GM12801 (cell line): ENCODE data around the gene DLGAP1.

ENCODE experiments used
- TF ChIP-seq, protein P1 (sequence below): IDR thresholded peaks from one replicate; pipeline ENCODE4 v1.5.1; 2011; ENCODE audit warnings: control low read depth; ENCODE audit not compliant: insufficient read length; ENCODE audit errors: extremely low read depth

Gene DLGAP1

DNA sequence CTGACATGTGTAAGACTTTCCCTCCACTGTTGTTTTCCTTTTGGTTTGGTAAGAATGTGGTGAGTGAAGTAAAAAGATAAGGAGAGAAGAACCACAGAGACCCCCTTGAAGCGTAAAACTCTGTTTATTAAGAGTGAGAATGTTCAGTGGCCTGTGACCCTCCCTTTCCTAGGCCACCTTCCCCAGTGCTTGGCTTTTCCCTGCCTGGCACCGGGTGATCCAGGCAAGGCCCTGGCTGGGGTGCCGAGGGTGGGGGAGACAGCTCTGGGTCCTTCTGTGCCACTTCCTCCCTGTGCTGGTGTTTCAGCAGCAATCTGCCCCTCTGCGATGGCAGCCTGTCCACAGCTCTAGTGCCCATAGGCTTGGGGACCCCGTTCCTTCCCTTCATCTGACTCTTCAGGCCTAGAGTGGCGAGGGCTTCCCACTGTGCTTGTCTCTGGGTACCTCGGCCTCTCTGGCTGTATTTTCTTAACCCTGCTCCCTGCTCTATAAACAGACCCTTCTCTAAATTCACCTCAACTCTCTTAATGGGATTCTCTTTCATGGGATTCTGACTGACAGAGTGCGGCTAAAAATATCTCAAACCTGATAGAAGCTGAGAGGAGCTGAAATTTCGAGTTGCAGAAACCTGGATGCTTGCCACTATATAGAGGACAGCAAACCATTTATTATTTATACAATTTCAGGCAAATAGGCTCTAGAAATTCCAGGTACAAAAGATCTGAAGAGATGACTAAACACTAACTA lies 461.0 kb downstream of the DLGAP1 start:
- TF ChIP-seq, protein P1, sequence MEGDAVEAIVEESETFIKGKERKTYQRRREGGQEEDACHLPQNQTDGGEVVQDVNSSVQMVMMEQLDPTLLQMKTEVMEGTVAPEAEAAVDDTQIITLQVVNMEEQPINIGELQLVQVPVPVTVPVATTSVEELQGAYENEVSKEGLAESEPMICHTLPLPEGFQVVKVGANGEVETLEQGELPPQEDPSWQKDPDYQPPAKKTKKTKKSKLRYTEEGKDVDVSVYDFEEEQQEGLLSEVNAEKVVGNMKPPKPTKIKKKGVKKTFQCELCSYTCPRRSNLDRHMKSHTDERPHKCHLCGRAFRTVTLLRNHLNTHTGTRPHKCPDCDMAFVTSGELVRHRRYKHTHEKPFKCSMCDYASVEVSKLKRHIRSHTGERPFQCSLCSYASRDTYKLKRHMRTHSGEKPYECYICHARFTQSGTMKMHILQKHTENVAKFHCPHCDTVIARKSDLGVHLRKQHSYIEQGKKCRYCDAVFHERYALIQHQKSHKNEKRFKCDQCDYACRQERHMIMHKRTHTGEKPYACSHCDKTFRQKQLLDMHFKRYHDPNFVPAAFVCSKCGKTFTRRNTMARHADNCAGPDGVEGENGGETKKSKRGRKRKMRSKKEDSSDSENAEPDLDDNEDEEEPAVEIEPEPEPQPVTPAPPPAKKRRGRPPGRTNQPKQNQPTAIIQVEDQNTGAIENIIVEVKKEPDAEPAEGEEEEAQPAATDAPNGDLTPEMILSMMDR, result no peak

- TF ChIP-seq, protein P1, result no peak
These were observed 469.4 kb downstream of the DLGAP1 start for GRCh38 chr18:3985664-3986063.

DNA sequence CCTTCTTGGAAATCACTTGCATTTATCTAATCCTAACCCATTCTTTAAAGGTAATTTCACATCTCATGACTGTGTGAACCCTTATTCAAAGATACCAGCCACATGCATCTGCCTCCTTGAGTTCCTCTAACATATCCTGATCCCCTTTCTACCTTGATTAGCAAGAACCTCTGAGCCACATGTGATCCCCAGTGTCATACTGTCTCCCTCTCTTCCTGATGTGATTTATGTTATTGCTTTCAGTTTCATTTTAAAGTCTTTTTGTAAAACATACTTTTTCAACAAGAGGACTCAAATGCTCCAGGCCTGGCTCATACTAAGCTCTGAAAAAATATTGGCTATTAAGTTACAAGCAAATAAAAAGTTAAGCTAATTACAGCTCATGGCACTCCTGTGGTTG lies 470.1 kb downstream of the DLGAP1 start:
- TF ChIP-seq, protein P1, result no peak

- TF ChIP-seq, protein P1, result no peak
These were observed 470.8 kb downstream of the DLGAP1 start for GRCh38 chr18:3984163-3984757.

- TF ChIP-seq, protein P1, result no peak
These were observed 471.6 kb downstream of the DLGAP1 start for GRCh38 chr18:3983351-3983969.

DNA sequence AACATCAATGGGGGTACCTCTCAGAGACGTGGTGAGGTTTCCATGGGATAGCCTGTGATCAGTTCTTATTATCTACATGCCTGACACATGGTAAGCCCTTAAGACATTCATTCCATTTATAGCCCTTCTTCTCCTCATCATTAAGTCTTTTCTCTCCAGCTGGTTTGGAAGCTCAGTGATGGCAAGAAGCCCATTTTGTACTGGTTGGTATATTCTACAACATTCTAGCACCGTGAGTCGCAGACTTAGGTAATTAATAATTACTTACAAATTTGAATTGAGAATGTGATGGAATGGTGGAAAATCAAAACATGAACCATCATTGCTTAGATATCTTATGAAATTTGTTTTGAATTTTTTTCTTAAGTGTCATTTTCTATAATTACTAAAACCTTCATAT lies 472.6 kb downstream of the DLGAP1 start:
- TF ChIP-seq, protein P1, result no peak

DNA sequence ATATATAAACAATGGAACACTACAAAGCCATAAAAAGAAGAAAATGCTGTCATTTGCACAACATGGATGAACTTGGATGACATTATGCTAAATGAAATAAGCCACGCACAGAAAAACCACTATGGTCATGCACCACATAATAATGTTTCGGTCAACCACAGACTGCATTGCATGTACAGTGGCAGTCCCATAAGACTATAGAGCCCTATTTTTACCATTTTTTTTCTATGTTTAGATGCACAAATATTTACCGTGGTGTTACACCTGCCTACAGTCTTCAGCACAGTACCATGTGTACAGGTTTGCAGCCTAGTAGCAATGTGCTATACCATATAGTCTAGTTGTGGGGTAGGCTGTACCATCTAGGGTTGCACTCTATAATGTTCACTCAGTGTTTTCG lies 476.1 kb downstream of the DLGAP1 start:
- TF ChIP-seq, protein P1, result no peak
